Type B pancreatic cell (in vitro differentiated cells): Measurements from ENCODE around the gene DYNLL1. TPM values are rescaled to one million over a fixed set of nuclear protein-coding genes. Genes with fewer than 3 reads are reported as not detected.
"Not testable (repeated sequence)": the region's sequence is repeated elsewhere in the genome, so short reads cannot be mapped to it uniquely, and the experiment has no call there.

Experiments used
- DNase-seq: peaks from one replicate; pipeline ENCODE4 v3.0.0; 2021; ENCODE audit warnings: mixed read lengths; ENCODE audit not compliant: unreplicated experiment; ENCODE audit errors: extremely low spot score
- H3K27ac Mint-ChIP-seq: 2 replicates; pipeline ENCODE4 v1.8.0; 2021; ENCODE audit warnings: mild to moderate bottlenecking, mixed read lengths
- H3K27me3 Mint-ChIP-seq: 2 replicates; pipeline ENCODE4 v1.8.0; 2021; ENCODE audit warnings: mixed read lengths
- H3K36me3 Mint-ChIP-seq: 2 replicates; pipeline ENCODE4 v1.8.0; 2021; ENCODE audit warnings: mixed read lengths
- H3K4me1 Mint-ChIP-seq: one replicate; pipeline ENCODE4 v1.8.0; 2021; ENCODE audit warnings: mixed read lengths; ENCODE audit not compliant: unreplicated experiment
- H3K4me3 Mint-ChIP-seq: 2 replicates; pipeline ENCODE4 v1.8.0; 2021; ENCODE audit warnings: mild to moderate bottlenecking, mixed read lengths
- H3K9me3 Mint-ChIP-seq: 2 replicates; pipeline ENCODE4 v1.8.0; 2021; ENCODE audit warnings: mixed read lengths
- CTCF ChIP-seq: fragments of 200-600 bp; sonication (generic); conservative IDR thresholded peaks from 2 replicates; pipeline ENCODE4 v1.5.0; 2021; ENCODE audit warnings: antibody characterized with exemption, mild to moderate bottlenecking
- total RNA-seq: library from RNA; stranded (reverse); gene quantifications from 2 replicates; pipeline ENCODE4 v1.2.1, GENCODE V29; 2021; ENCODE audit warnings: low replicate concordance

DYNLL1 gene
- total RNA-seq, 1 donor from 2014 or later: 451 TPM

GRCh38 chr12:120508537-120508936 lies 12.6 kb downstream of the DYNLL1 start:
- Mint-ChIP-seq H3K27ac (no peak overlapping the region), H3K36me3 (peaks cover 14% of the 10 kb centered on the region), H3K4me3 (no peak overlapping the region), H3K27me3 (no peaks in the 10 kb centered on the region), H3K9me3 (no peaks in the 10 kb centered on the region), H3K4me1 (no peaks in the 10 kb centered on the region)
- no peak for TF ChIP-seq CTCF
- no peak for DNase-seq

DNA sequence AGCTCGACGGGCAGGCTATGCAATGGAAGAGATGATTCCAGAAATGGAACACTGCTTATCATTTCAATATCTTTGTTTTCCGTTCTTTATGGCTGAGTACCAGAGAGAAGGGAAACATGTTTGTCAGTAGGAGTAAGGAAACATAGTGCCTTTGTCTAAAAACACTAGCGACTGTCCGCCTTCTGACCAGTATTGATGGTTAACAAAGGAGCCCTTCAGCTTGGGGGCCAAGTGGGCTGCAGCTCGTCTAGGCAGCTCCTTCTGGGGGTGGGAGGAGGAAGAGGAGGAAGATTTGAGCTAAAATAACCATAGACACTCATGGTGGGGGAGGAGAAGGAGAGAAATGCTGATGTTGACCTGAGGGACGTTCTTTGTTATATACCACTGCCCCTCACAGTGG lies 18.1 kb downstream of the DYNLL1 start:
- Mint-ChIP-seq H3K4me1 (no peaks in the 10 kb centered on the region), H3K36me3 (peaks cover 17% of the 10 kb centered on the region), H3K27me3 (no peaks in the 10 kb centered on the region), H3K9me3 (no peaks in the 10 kb centered on the region), H3K27ac (peak overlapping the region; percentile 40), H3K4me3 (no peak overlapping the region)
- no peak for TF ChIP-seq CTCF
- no peak for DNase-seq

DNA sequence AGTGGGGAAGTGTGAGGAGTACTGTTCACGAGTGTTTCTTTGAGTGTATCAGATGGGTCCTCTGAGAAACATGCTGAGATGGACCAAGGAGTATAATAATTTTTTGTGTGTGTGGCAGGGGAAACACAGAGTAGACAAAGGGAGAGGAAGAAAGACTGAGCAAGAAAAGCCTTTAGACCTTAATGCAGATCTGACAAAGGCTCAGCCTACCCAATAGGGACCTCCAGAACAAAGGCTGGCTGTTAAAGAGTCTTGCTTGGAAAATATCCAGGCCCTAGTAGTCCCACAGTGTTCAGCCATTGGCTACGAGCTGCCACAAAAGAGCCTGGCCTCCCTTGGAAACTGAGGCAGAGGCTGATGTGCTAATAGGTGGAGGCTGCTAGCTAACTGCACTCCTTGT lies 19.6 kb downstream of the DYNLL1 start:
- no peak for DNase-seq
- Mint-ChIP-seq H3K27me3 (no peaks in the 10 kb centered on the region), H3K4me1 (no peaks in the 10 kb centered on the region), H3K9me3 (no peaks in the 10 kb centered on the region), H3K27ac (no peak overlapping the region), H3K4me3 (no peak overlapping the region), H3K36me3 (peaks cover 13% of the 10 kb centered on the region)
- TF ChIP-seq CTCF: no peak

DNA sequence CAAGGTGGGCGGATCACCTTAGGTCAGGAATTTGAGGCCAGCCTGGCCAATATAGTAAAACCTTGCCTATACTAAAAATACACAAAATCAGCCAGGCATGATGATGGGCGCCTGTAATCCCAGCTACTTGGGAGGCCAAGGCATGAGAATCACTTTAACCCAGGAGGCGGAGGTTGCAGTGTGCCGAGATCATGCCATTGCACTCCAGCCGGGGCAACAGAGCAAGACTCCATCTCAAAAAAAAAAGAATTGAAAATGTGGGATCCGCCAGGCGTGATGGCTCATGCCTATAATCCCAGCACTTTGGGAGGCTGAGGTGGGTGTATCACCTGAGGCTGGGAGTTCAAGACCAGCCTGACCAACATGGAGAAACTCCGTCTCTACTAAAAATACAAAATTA lies 23.4 kb downstream of the DYNLL1 start:
- not testable (repeated sequence) for DNase-seq, H3K27ac Mint-ChIP-seq, H3K36me3 Mint-ChIP-seq, H3K4me1 Mint-ChIP-seq, H3K9me3 Mint-ChIP-seq, H3K4me3 Mint-ChIP-seq, H3K27me3 Mint-ChIP-seq

DNA sequence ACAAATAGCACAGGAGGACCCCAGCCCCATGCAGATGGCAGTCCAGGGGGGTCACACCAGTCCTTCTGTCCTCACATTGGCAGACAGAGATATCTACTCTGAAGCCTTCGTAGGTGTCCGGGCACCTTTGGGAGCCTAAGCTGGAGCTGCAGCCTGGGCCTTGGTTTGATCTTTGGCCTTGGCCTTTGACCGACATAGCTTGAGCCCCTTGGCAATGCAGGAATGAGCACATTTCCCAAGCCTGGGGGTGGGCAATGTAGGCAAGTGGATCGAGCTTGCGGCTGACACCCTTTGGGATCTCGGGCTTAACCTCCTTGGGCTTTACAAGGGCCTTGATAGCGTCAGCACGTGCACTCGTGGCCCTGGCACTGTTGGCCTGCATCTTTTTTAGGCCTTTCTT lies 26.7 kb downstream of the DYNLL1 start:
- Mint-ChIP-seq H3K9me3 (no peaks in the 10 kb centered on the region), H3K27me3 (no peaks in the 10 kb centered on the region), H3K4me3 (no peak overlapping the region), H3K27ac (no peak overlapping the region), H3K4me1 (peaks cover 5% of the 10 kb centered on the region), H3K36me3 (no peaks in the 10 kb centered on the region)
- DNase-seq: no peak
- TF ChIP-seq CTCF: no peak

- Mint-ChIP-seq H3K36me3 (no peaks in the 10 kb centered on the region), H3K4me3 (peak within 1 kb of the TSS; percentile 100), H3K27me3 (no peaks in the 10 kb centered on the region), H3K9me3 (no peaks in the 10 kb centered on the region), H3K4me1 (peaks cover 20% of the 10 kb centered on the region), H3K27ac (peak within 1 kb of the TSS; percentile 99)
- TF ChIP-seq CTCF: no peak
- DNase-seq: peak; percentile 90
These were observed 33.1 kb downstream of the DYNLL1 start, which contains the start of gene COQ5 for GRCh38 chr12:120528861-120529525. COQ5 (minus strand) TSS chr12:120529158; CDS start chr12:120529141, 17 bp downstream.
